ENCODE measurements around the gene ZFP36L1. TPM values are rescaled to one million over a fixed set of nuclear protein-coding genes. Genes with fewer than 3 reads are reported as not detected.

ZFP36L1 gene
- total RNA-seq, 2 donors from 2014 or later = 97.0 to 123 TPM

DNA sequence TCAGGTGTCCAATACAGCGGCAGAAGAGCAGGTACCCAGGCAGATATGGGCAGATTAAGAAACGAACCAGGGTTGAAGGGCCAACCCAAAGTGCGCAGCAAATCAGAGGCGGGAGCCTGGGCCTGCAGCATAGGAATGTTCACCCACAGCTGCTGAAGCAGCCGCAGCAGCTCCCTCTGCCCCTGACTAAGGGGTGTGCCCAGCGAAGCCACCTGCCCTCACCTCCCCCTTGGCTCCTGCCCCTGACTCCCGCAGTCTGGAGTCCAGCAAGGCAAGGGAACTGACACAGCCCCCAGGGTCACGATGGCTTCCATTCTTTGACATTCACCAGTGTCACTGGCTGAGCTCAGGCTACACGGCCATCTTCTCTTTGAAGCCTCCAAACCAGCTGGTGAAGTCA is 27.3 kb upstream of the ZFP36L1 start:
- no peaks in the 10 kb centered on the region for H3K27me3 ChIP-seq
- TF ChIP-seq, protein P1, sequence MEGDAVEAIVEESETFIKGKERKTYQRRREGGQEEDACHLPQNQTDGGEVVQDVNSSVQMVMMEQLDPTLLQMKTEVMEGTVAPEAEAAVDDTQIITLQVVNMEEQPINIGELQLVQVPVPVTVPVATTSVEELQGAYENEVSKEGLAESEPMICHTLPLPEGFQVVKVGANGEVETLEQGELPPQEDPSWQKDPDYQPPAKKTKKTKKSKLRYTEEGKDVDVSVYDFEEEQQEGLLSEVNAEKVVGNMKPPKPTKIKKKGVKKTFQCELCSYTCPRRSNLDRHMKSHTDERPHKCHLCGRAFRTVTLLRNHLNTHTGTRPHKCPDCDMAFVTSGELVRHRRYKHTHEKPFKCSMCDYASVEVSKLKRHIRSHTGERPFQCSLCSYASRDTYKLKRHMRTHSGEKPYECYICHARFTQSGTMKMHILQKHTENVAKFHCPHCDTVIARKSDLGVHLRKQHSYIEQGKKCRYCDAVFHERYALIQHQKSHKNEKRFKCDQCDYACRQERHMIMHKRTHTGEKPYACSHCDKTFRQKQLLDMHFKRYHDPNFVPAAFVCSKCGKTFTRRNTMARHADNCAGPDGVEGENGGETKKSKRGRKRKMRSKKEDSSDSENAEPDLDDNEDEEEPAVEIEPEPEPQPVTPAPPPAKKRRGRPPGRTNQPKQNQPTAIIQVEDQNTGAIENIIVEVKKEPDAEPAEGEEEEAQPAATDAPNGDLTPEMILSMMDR (IDR thresholded peaks at IDR 0.05) = no peak
- no peak for DNase-seq
- peaks cover 10% of the 10 kb centered on the region for H3K4me1 ChIP-seq
- intact Hi-C loops (cut with DNase I) = loop anchor here (5.0 to 10.0 kb wide), 2 partner anchors 893 to 985 kb away; no protein-coding TSS in a partner anchor
- H3K9me3 ChIP-seq = no peaks in the 10 kb centered on the region
- no peak overlapping the region for H3K27ac ChIP-seq
- no peak overlapping the region for H3K9ac ChIP-seq (ENCODE audit: low read depth in 2 of 2, low read length in 2 of 2)
- no peaks in the 10 kb centered on the region for H3K36me3 ChIP-seq
- no peak overlapping the region for H3K4me3 ChIP-seq

DNA sequence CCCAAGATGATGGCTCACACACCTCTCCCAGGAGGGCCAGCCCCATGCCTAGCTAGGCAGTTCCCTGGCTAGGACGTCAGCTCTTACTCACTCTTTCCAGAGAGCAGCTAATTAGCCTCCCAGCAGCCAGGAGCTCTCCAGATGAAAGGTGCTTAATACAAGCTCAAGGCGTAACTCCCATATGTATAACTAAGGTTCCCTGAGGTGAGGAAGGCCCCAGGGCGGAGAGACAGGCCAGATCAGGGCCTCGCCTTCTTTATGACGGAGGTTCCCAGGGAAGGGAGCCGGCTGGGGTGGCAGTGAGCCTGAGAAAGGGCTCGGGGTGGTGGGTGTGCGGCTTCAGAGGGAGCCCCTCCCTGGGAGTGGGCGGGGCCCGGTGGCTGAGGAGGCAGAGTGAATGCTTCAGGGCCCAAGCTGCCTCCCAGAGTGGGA is 26.4 kb upstream of the ZFP36L1 start:
- intact Hi-C loops (cut with DNase I) = loop anchor here (5.0 kb wide), 1 partner anchor 877 kb away; no protein-coding TSS in a partner anchor
- H3K36me3 ChIP-seq = no peaks in the 10 kb centered on the region
- no peak overlapping the region for H3K4me3 ChIP-seq
- H3K4me1 ChIP-seq = peaks cover 10% of the 10 kb centered on the region
- DNase-seq = peak; percentile 67
- no peaks in the 10 kb centered on the region for H3K27me3 ChIP-seq
- TF ChIP-seq, protein P1 (IDR thresholded peaks at IDR 0.05) = no peak
- H3K9ac ChIP-seq (ENCODE audit: low read depth in 2 of 2, low read length in 2 of 2) = peak overlapping the region in 1 of 2 donors; percentile 38
- H3K9me3 ChIP-seq = no peaks in the 10 kb centered on the region
- peak overlapping the region; percentile 18 for H3K27ac ChIP-seq

DNA sequence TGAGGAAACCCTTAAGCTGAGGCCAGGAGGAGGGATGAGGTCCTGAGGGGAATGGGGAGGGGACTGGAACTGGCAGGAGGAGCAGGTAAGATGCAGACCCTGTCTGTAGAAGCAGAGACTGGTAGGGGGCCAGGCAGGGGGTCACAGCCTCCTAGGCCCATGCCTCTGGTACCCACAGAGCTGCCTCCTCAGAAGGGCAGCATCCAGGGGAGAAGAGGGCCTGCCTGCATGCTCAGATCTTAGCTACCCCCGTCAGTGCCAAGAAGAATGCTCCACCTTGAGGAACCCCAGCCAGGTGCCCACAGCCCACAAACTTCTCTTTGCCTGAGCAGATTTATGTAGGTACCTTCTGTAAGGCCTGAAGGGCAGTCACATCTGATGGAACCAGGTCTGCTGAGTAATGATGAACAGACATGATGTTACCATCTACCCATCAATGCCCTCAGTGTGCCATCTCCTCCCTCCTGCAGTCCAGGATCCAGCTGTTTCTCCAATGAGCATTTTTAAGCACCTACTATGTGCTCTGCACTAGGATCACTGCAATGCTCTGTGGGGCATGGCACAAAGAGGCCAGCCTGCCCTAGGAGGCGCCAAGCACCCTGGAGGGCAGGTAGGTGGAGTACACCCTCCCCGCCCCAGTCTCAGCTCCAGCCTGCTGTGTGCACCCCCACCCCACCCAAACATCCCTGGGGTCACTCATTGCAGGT is 24.8 kb upstream of the ZFP36L1 start:
- H3K4me1 ChIP-seq = peaks cover 10% of the 10 kb centered on the region
- H3K9ac ChIP-seq (ENCODE audit: low read depth in 2 of 2, low read length in 2 of 2) = peak overlapping the region in 1 of 2 donors; percentile 84
- TF ChIP-seq, protein P1 (IDR thresholded peaks at IDR 0.05) = no peak
- no peak overlapping the region for H3K27ac ChIP-seq
- no peak for DNase-seq
- H3K9me3 ChIP-seq = no peaks in the 10 kb centered on the region
- no peaks in the 10 kb centered on the region for H3K36me3 ChIP-seq
- intact Hi-C loops (cut with DNase I) = loop anchor here (2.0 to 5.0 kb wide), 2 partner anchors 567 to 875 kb away; no protein-coding TSS in a partner anchor
- no peak overlapping the region for H3K4me3 ChIP-seq
- no peaks in the 10 kb centered on the region for H3K27me3 ChIP-seq

DNA sequence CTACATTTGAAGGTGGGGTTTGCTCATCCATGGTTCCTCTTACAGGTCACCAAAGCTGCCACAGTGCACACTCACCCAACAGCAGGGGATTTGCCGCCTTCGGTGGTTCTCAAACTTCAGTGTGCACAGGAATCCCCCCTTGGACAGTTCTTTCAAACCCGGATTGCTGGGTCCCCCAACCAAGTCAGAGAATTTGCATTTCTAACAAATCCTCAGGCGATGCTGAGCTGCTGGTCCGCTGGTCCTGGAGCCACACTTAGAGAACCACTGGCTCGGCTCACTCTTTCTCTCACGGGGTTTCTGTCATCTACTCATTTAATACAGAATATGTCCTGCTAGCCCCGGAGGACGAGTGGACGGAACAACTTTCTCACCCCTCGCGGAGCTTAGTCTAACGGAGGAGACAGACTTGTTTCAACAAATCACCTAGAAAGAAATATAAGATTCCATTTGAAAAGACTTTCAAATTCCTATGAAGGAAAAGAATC is 24.1 kb upstream of the ZFP36L1 start:
- Histone ChIP-seq H3K9me3 (no peaks in the 10 kb centered on the region), H3K9ac (ENCODE audit: low read depth in 2 of 2, low read length in 2 of 2) (peak overlapping the region; percentile 84 to 93), H3K27me3 (no peaks in the 10 kb centered on the region), H3K4me1 (peaks cover 10% of the 10 kb centered on the region), H3K27ac (peak overlapping the region; percentile 99), H3K36me3 (no peaks in the 10 kb centered on the region), H3K4me3 (no peak overlapping the region)
- intact Hi-C loops (cut with DNase I) = loop anchor here (2.0 to 5.0 kb wide), 2 partner anchors 566 to 875 kb away; no protein-coding TSS in a partner anchor
- TF ChIP-seq, protein P1 (IDR thresholded peaks at IDR 0.05) = no peak
- no peak for DNase-seq

DNA sequence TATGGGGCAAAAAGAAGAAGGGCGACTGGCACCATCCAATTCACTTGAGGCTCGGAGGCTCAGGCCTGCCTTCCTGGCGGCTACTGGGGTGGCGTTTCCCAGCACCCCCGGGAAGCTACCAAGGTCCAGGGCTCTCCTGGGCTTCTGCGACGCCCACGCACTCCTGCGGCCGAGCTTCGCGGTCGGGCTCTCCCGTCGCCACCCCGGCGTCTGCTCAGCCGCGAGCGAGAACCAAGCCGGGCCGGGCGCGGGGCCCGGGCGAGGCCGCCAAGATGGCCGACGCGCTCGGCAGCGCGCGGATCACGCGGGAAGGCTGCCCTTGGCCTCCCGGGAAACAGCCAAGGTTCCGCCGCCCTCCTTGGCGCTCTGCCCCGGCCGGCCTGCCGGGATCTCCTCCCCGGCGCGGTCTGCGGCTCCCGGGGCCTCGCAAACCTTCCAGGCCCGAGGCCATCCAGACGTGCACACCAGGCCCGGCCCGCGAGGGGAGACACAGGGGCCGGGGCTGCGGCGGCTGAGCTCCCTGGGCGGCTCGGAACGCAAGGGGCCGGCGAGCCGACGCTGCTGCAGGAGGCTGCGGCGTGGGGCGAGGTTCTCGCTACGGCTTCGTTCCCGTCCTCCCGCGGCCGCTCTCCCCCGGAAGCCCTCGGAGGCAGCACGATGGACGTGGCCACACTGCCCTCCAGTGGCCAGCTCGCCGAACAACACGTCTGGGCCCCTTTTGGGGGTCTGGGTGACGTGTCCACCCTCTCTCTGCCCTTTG is 23.5 kb upstream of the ZFP36L1 start:
- peaks cover 10% of the 10 kb centered on the region for H3K4me1 ChIP-seq
- intact Hi-C loops (cut with DNase I) = loop anchor here (2.0 to 5.0 kb wide), 2 partner anchors 566 to 874 kb away; no protein-coding TSS in a partner anchor
- H3K4me3 ChIP-seq = peak overlapping the region; percentile 47
- no peaks in the 10 kb centered on the region for H3K36me3 ChIP-seq
- TF ChIP-seq, protein P1 (IDR thresholded peaks at IDR 0.05) = peak; percentile 95
- peak overlapping the region; percentile 84 to 93 for H3K9ac ChIP-seq (ENCODE audit: low read depth in 2 of 2, low read length in 2 of 2)
- DNase-seq = peak; percentile 91
- peak overlapping the region; percentile 99 for H3K27ac ChIP-seq
- no peaks in the 10 kb centered on the region for H3K9me3 ChIP-seq
- no peaks in the 10 kb centered on the region for H3K27me3 ChIP-seq

Data from colonic mucosa (tissue), 4 donors.